ENCODE measurements around the gene TNS3.
"Not testable (repeated sequence)": the region's sequence is repeated elsewhere in the genome, so short reads cannot be mapped to it uniquely, and the experiment has no call there.

Gene TNS3

GRCh38 chr7:47474937-47475879 is 106.7 kb downstream of the TNS3 start:
- Histone ChIP-seq H3K4me3 (ENCODE audit: low read length) (peak overlapping the region; percentile 5), H3K9ac (ENCODE audit: low read length) (no peak overlapping the region), H3K9me3 (ENCODE audit: control insufficient read depth, low read length) (no peaks in the 10 kb centered on the region), H3K27me3 (ENCODE audit: control insufficient read depth, insufficient read depth, low read length) (no peaks in the 10 kb centered on the region), H3K36me3 (ENCODE audit: control insufficient read depth, insufficient read depth, low read length) (no peaks in the 10 kb centered on the region), H3K4me1 (ENCODE audit: control insufficient read depth, insufficient read depth, low read length) (peaks cover 91% of the 10 kb centered on the region)

GRCh38 chr7:47474211-47474936 is 107.5 kb downstream of the TNS3 start:
- Histone ChIP-seq H3K9me3 (ENCODE audit: control insufficient read depth, low read length) (no peaks in the 10 kb centered on the region), H3K27me3 (ENCODE audit: control insufficient read depth, insufficient read depth, low read length) (no peaks in the 10 kb centered on the region), H3K9ac (ENCODE audit: low read length) (no peak overlapping the region), H3K36me3 (ENCODE audit: control insufficient read depth, insufficient read depth, low read length) (no peaks in the 10 kb centered on the region), H3K4me1 (ENCODE audit: control insufficient read depth, insufficient read depth, low read length) (peaks cover 83% of the 10 kb centered on the region), H3K4me3 (ENCODE audit: low read length) (peak overlapping the region; percentile 5)

GRCh38 chr7:47473499-47474210 is 108.3 kb downstream of the TNS3 start:
- H3K27me3 ChIP-seq (ENCODE audit: control insufficient read depth, insufficient read depth, low read length): no peaks in the 10 kb centered on the region
- H3K9ac ChIP-seq (ENCODE audit: low read length): no peak overlapping the region
- H3K4me1 ChIP-seq (ENCODE audit: control insufficient read depth, insufficient read depth, low read length): peaks cover 78% of the 10 kb centered on the region
- no peaks in the 10 kb centered on the region for H3K36me3 ChIP-seq (ENCODE audit: control insufficient read depth, insufficient read depth, low read length)
- H3K4me3 ChIP-seq (ENCODE audit: low read length): no peak overlapping the region
- no peaks in the 10 kb centered on the region for H3K9me3 ChIP-seq (ENCODE audit: control insufficient read depth, low read length)

GRCh38 chr7:47472444-47473157 is 109.3 kb downstream of the TNS3 start:
- Histone ChIP-seq H3K36me3 (ENCODE audit: control insufficient read depth, insufficient read depth, low read length) (no peaks in the 10 kb centered on the region), H3K9ac (ENCODE audit: low read length) (no peak overlapping the region), H3K27me3 (ENCODE audit: control insufficient read depth, insufficient read depth, low read length) (no peaks in the 10 kb centered on the region), H3K4me1 (ENCODE audit: control insufficient read depth, insufficient read depth, low read length) (peaks cover 70% of the 10 kb centered on the region), H3K4me3 (ENCODE audit: low read length) (no peak overlapping the region), H3K9me3 (ENCODE audit: control insufficient read depth, low read length) (no peaks in the 10 kb centered on the region)

GRCh38 chr7:47471831-47472230 is 110.1 kb downstream of the TNS3 start:
- Histone ChIP-seq H3K36me3 (ENCODE audit: control insufficient read depth, insufficient read depth, low read length) (no peaks in the 10 kb centered on the region), H3K4me1 (ENCODE audit: control insufficient read depth, insufficient read depth, low read length) (peaks cover 62% of the 10 kb centered on the region), H3K27me3 (ENCODE audit: control insufficient read depth, insufficient read depth, low read length) (no peaks in the 10 kb centered on the region), H3K9ac (ENCODE audit: low read length) (no peak overlapping the region), H3K4me3 (ENCODE audit: low read length) (no peak overlapping the region), H3K9me3 (ENCODE audit: control insufficient read depth, low read length) (no peaks in the 10 kb centered on the region)

- no peak overlapping the region for H3K9ac ChIP-seq (ENCODE audit: low read length)
- H3K27me3 ChIP-seq (ENCODE audit: control insufficient read depth, insufficient read depth, low read length): no peaks in the 10 kb centered on the region
- peaks cover 57% of the 10 kb centered on the region for H3K4me1 ChIP-seq (ENCODE audit: control insufficient read depth, insufficient read depth, low read length)
- no peak overlapping the region for H3K4me3 ChIP-seq (ENCODE audit: low read length)
- H3K36me3 ChIP-seq (ENCODE audit: control insufficient read depth, insufficient read depth, low read length): no peaks in the 10 kb centered on the region
- H3K9me3 ChIP-seq (ENCODE audit: control insufficient read depth, low read length): no peaks in the 10 kb centered on the region
Observed at GRCh38 chr7:47471358-47471703, 110.6 kb downstream of the TNS3 start.

GRCh38 chr7:47470567-47471357 is 111.1 kb downstream of the TNS3 start:
- no peaks in the 10 kb centered on the region for H3K36me3 ChIP-seq (ENCODE audit: control insufficient read depth, insufficient read depth, low read length)
- H3K4me1 ChIP-seq (ENCODE audit: control insufficient read depth, insufficient read depth, low read length): peaks cover 52% of the 10 kb centered on the region
- no peak overlapping the region for H3K4me3 ChIP-seq (ENCODE audit: low read length)
- H3K27me3 ChIP-seq (ENCODE audit: control insufficient read depth, insufficient read depth, low read length): no peaks in the 10 kb centered on the region
- no peaks in the 10 kb centered on the region for H3K9me3 ChIP-seq (ENCODE audit: control insufficient read depth, low read length)
- peak overlapping the region; percentile 20 for H3K9ac ChIP-seq (ENCODE audit: low read length)

GRCh38 chr7:47469846-47470245 is 112.1 kb downstream of the TNS3 start:
- H3K4me1 ChIP-seq (ENCODE audit: control insufficient read depth, insufficient read depth, low read length): peaks cover 42% of the 10 kb centered on the region
- H3K9me3 ChIP-seq (ENCODE audit: control insufficient read depth, low read length); H3K36me3 ChIP-seq (ENCODE audit: control insufficient read depth, insufficient read depth, low read length); H3K4me3 ChIP-seq (ENCODE audit: low read length); H3K9ac ChIP-seq (ENCODE audit: low read length); H3K27me3 ChIP-seq (ENCODE audit: control insufficient read depth, insufficient read depth, low read length): not testable (repeated sequence)

GRCh38 chr7:47466832-47467231 is 115.1 kb downstream of the TNS3 start:
- H3K36me3 ChIP-seq (ENCODE audit: control insufficient read depth, insufficient read depth, low read length): no peaks in the 10 kb centered on the region
- H3K4me3 ChIP-seq (ENCODE audit: low read length): no peak overlapping the region
- H3K9ac ChIP-seq (ENCODE audit: low read length): no peak overlapping the region
- peaks cover 15% of the 10 kb centered on the region for H3K4me1 ChIP-seq (ENCODE audit: control insufficient read depth, insufficient read depth, low read length)
- no peaks in the 10 kb centered on the region for H3K9me3 ChIP-seq (ENCODE audit: control insufficient read depth, low read length)
- no peaks in the 10 kb centered on the region for H3K27me3 ChIP-seq (ENCODE audit: control insufficient read depth, insufficient read depth, low read length)

- Histone ChIP-seq H3K27me3 (ENCODE audit: control insufficient read depth, insufficient read depth, low read length) (no peaks in the 10 kb centered on the region), H3K9me3 (ENCODE audit: control insufficient read depth, low read length) (no peaks in the 10 kb centered on the region), H3K36me3 (ENCODE audit: control insufficient read depth, insufficient read depth, low read length) (no peaks in the 10 kb centered on the region), H3K4me3 (ENCODE audit: low read length) (no peak overlapping the region), H3K9ac (ENCODE audit: low read length) (no peak overlapping the region), H3K4me1 (ENCODE audit: control insufficient read depth, insufficient read depth, low read length) (no peaks in the 10 kb centered on the region)
Observed at GRCh38 chr7:47465191-47465590, 116.7 kb downstream of the TNS3 start.

GRCh38 chr7:47464266-47464665 is 117.6 kb downstream of the TNS3 start:
- H3K36me3 ChIP-seq (ENCODE audit: control insufficient read depth, insufficient read depth, low read length): no peaks in the 10 kb centered on the region
- H3K9ac ChIP-seq (ENCODE audit: low read length): no peak overlapping the region
- no peaks in the 10 kb centered on the region for H3K4me1 ChIP-seq (ENCODE audit: control insufficient read depth, insufficient read depth, low read length)
- no peak overlapping the region for H3K4me3 ChIP-seq (ENCODE audit: low read length)
- no peaks in the 10 kb centered on the region for H3K9me3 ChIP-seq (ENCODE audit: control insufficient read depth, low read length)
- no peaks in the 10 kb centered on the region for H3K27me3 ChIP-seq (ENCODE audit: control insufficient read depth, insufficient read depth, low read length)
